OCI-LY7 (cell line): ENCODE measurements around the gene TAS1R2. TPM values are rescaled to one million over a fixed set of nuclear protein-coding genes. Genes with fewer than 3 reads are reported as not detected.

Experiments
- BruUV-seq: library from RNA; stranded (reverse); fragments of 400-500 nt; replicated peaks from 2 replicates; lab custom pipeline; 2021; lab: Mats Ljungman, UMichigan
- CTCF ChIA-PET: fragments of 300-600 bp; sonication (Branson Sonifier 250); formaldehyde crosslinking; loops from one replicate; lab custom pipeline; 2022; ENCODE audit warnings: antibody characterized with exemption; ENCODE audit not compliant: unreplicated experiment; lab: Charles Lee
- POLR2A ChIA-PET: fragments of 300-600 bp; sonication (Branson Sonifier 250); formaldehyde crosslinking; loops from one replicate; lab custom pipeline; 2022; ENCODE audit warnings: antibody characterized with exemption; lab: Charles Lee
- DNase-seq: peaks from one replicate; pipeline ENCODE4 v3.0.0-alpha.2; 2015; ENCODE audit warnings: low spot score
- H2AFZ ChIP-seq: fragments of 200-600 bp; sonication (generic), shearing (Covaris generic); 2 replicates; pipeline ENCODE4 v1.6.1; 2014; ENCODE audit warnings: mild to moderate bottlenecking, antibody characterized with exemption, low read length, moderate library complexity
- H3K27ac ChIP-seq: fragments of 200-600 bp; sonication (generic); 2 replicates; pipeline ENCODE4 v1.5.1; 2014; ENCODE audit warnings: mixed run types, low read depth, mild to moderate bottlenecking, moderate library complexity, low read length, inconsistent platforms; ENCODE audit not compliant: poor library complexity, severe bottlenecking
- H3K36me3 ChIP-seq: fragments of 200-600 bp; sonication (generic); 2 replicates; pipeline ENCODE4 v1.6.1; 2014; ENCODE audit warnings: mild to moderate bottlenecking, antibody characterized with exemption, low read length, moderate library complexity, mixed read lengths; ENCODE audit not compliant: insufficient read depth
- H3K4me1 ChIP-seq: fragments of 200-600 bp; sonication (generic); 2 replicates; pipeline ENCODE4 v1.5.1; 2014; ENCODE audit warnings: mild to moderate bottlenecking, low read length; ENCODE audit not compliant: insufficient read depth, poor library complexity, severe bottlenecking
- H3K4me2 ChIP-seq: fragments of 200-600 bp; sonication (generic); 2 replicates; pipeline ENCODE4 v1.6.1; 2014; ENCODE audit warnings: mild to moderate bottlenecking, low read length
- H3K4me3 ChIP-seq: fragments of 200-600 bp; sonication (generic); 2 replicates; pipeline ENCODE4 v1.5.1; 2014; ENCODE audit warnings: mild to moderate bottlenecking, low read depth, low read length; ENCODE audit not compliant: poor library complexity, severe bottlenecking
- H3K79me2 ChIP-seq: fragments of 200-600 bp; sonication (generic); 2 replicates; pipeline ENCODE4 v1.6.1; 2016; ENCODE audit warnings: low read depth, mild to moderate bottlenecking, low read length, moderate library complexity, mixed read lengths; ENCODE audit not compliant: insufficient read depth
- H3K9me2 ChIP-seq: fragments of 200-600 bp; sonication (generic); 2 replicates; pipeline ENCODE4 v1.6.1; 2016; ENCODE audit warnings: mild to moderate bottlenecking, low read length, mixed read lengths; ENCODE audit not compliant: insufficient read depth
- H3K9me3 ChIP-seq: fragments of 200-600 bp; sonication (generic); 2 replicates; pipeline ENCODE4 v1.6.1; 2014; ENCODE audit warnings: mild to moderate bottlenecking, mixed run types, low read length, mixed read lengths
- H4K20me1 ChIP-seq: fragments of 200-600 bp; sonication (generic); 2 replicates; pipeline ENCODE4 v1.6.1; 2014; ENCODE audit warnings: mild to moderate bottlenecking, antibody characterized with exemption, low read length, moderate library complexity, mixed read lengths; ENCODE audit not compliant: insufficient read depth
- CTCF ChIP-seq: fragments of 200-600 bp; sonication (generic); conservative IDR thresholded peaks from 2 replicates; pipeline ENCODE4 v1.5.1; 2014; ENCODE audit warnings: mild to moderate bottlenecking, antibody characterized with exemption, low read length, moderate library complexity, mixed read lengths
- EZH2phosphoT487 ChIP-seq: fragments of 200-600 bp; sonication (generic); IDR thresholded peaks from 2 replicates; pipeline ENCODE4 v1.6.1; 2018; ENCODE audit warnings: low read depth, borderline replicate concordance, mild to moderate bottlenecking, mixed run types, antibody characterized with exemption, low read length, moderate library complexity, mixed read lengths
- intact Hi-C: fragments of 100-400 bp; cut with micrococcal nuclease; formaldehyde crosslinking; loops from one replicate; pipeline ENCODE4 v1.10.0; 2022; ENCODE audit not compliant: unreplicated experiment
- total RNA-seq, 2 experiments: library from RNA; depleted of rRNA in 1 of 2; stranded (reverse); fragments of >200 nt in 1 of 2; shearing (Covaris generic) in 1 of 2; gene quantifications; 2 replicates each; pipeline ENCODE4 v1.2.3, GENCODE V29; 2014 to 2022

The TAS1R2 gene
- total RNA-seq, 2 experiments from 2014 or later: not detected

DNA sequence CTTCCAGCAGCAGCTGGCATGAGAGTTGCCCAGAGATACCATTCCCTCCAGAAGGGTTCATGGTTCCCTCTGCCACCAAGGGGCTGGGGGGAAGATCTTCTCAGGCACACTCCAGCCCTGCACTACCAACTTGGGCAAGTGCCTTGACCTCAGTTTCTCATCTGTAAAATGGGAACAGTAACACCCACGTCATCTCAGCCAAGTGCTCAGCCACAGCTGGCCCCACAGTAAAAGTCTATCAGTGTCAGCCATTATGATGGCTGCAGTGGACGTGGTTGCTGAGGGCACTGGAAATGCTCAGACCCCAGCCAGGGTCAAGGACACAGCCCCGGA, 16.3 kb upstream of the TAS1R2 start:
- CTCF ChIA-PET: interaction anchor here (0.6 to 1.0 kb wide), 2 partner anchors 8 to 212 kb away, joined by 3 read pairs; no protein-coding TSS in a partner anchor
- Histone ChIP-seq H3K4me1 (no peaks in the 10 kb centered on the region), H3K27ac (no peak overlapping the region), H3K79me2 (no peaks in the 10 kb centered on the region), H3K9me2 (no peaks in the 10 kb centered on the region), H3K9me3 (no peaks in the 10 kb centered on the region), H3K36me3 (no peaks in the 10 kb centered on the region), H2AFZ (no peak overlapping the region), H3K4me3 (no peak overlapping the region), H4K20me1 (no peaks in the 10 kb centered on the region), H3K4me2 (no peak overlapping the region)
- POLR2A ChIA-PET: no interaction called here
- TF ChIP-seq EZH2phosphoT487: no peak
- no peak for DNase-seq
- intact Hi-C loops: loop anchor here (5.0 kb wide), 1 partner anchor 278 kb away; no protein-coding TSS in a partner anchor
- no TSS peak for BruUV-seq

DNA sequence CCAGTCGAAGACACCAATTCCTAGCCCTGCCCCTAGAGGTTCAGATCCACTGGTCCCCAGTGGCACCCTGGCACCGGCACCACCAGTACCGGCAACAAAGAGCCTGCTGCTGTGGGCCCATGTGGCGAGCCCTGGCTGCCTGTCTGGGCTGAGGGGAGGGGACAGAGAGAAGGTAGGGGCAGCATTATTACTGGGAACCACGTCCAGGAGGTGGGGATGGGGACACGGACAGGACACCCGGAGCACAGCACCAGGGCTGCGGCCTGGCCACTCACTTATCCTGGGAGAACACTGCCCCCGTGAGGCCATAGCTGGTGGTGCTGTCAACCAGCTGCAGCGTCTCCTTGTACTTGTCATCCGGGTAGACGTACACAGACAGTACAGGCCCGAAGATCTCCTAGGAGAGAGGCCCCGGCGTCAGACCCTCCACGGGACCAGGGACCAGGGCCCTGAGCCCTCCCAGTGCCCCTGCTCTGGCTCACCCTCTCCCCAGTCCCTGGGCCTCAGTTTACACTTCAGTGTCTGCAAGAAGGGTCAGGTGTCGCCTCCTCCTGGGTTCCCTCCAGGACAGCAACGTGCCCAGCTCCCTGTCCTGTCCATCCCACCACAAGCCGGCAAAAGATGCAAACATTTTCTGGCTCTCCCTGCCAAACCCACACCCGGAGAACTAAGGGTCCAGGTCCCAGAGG, 15.8 kb upstream of the TAS1R2 start:
- CTCF ChIA-PET: interaction anchor here (0.6 to 1.0 kb wide), 2 partner anchors 9 to 211 kb away, joined by 3 read pairs; no protein-coding TSS in a partner anchor
- POLR2A ChIA-PET: no interaction called here
- Histone ChIP-seq H3K9me3 (no peaks in the 10 kb centered on the region), H3K79me2 (no peaks in the 10 kb centered on the region), H3K4me3 (no peak overlapping the region), H3K9me2 (no peaks in the 10 kb centered on the region), H3K27ac (no peak overlapping the region), H3K4me1 (no peaks in the 10 kb centered on the region), H3K36me3 (no peaks in the 10 kb centered on the region), H4K20me1 (no peaks in the 10 kb centered on the region), H3K4me2 (no peak overlapping the region), H2AFZ (no peak overlapping the region)
- BruUV-seq: no TSS peak
- peak; percentile 83 for TF ChIP-seq CTCF
- TF ChIP-seq EZH2phosphoT487: no peak
- peak; percentile 66 for DNase-seq
- intact Hi-C loops: loop anchor here (5.0 kb wide), 1 partner anchor 278 kb away; no protein-coding TSS in a partner anchor

GRCh38 chr1:18874600-18874999, 15.1 kb upstream of the TAS1R2 start:
- TF ChIP-seq EZH2phosphoT487 (no peak), CTCF (no peak)
- POLR2A ChIA-PET: no interaction called here
- no peak overlapping the region for H3K4me3 ChIP-seq
- no peak overlapping the region for H2AFZ ChIP-seq
- no peak for DNase-seq
- BruUV-seq: no TSS peak
- H3K27ac ChIP-seq: no peak overlapping the region
- H3K9me3 ChIP-seq: no peaks in the 10 kb centered on the region
- H3K4me2 ChIP-seq: no peak overlapping the region
- H4K20me1 ChIP-seq: no peaks in the 10 kb centered on the region
- H3K79me2 ChIP-seq: no peaks in the 10 kb centered on the region
- CTCF ChIA-PET: interaction anchor here (1.0 kb wide), 1 partner anchor 10 kb away, joined by 3 read pairs; no protein-coding TSS in a partner anchor
- no peaks in the 10 kb centered on the region for H3K4me1 ChIP-seq
- H3K9me2 ChIP-seq: no peaks in the 10 kb centered on the region
- H3K36me3 ChIP-seq: no peaks in the 10 kb centered on the region
- intact Hi-C loops: no loop called here
